Measurements from ENCODE around the gene PCDHA1. TPM values are rescaled to one million over a fixed set of nuclear protein-coding genes. Genes with fewer than 3 reads are reported as not detected.

PCDHA1 gene
- total and polyA plus RNA-seq, 2 donors (not counting 3 experiments of a cell fraction or from before 2014, with no cell fraction given), result 0.04 TPM; not detected in 1

- no peak for FAIRE-seq
- TF ChIP-seq POLR2AphosphoS5 (IDR thresholded peaks at IDR 0.05; ENCODE audit: insufficient read depth, low read depth, low read length) (no peak), MYC (IDR thresholded peaks at IDR 0.05; ENCODE audit: low read depth, low read length) (no peak), POLR2A (IDR thresholded peaks at IDR 0.05; ENCODE audit: low read depth, low read length) (no peak), GATA2 (IDR thresholded peaks at IDR 0.05; ENCODE audit: insufficient read depth, insufficient read length, low read depth, low read length) (no peak), EZH2 (IDR thresholded peaks at IDR 0.05; ENCODE audit: borderline replicate concordance, low read depth, low read length, severe bottlenecking) (no peak), CTCF (IDR thresholded peaks at IDR 0.05; ENCODE audit: extremely low read depth in 1 of 2, insufficient read depth in 1 of 2, low read depth in 1 of 2, low read length in 2 of 2) (no peak), FOS (IDR thresholded peaks at IDR 0.05; ENCODE audit: borderline replicate concordance, insufficient read depth, low read length) (no peak), MAX (IDR thresholded peaks at IDR 0.05; ENCODE audit: insufficient read depth, insufficient read length) (no peak), JUN (IDR thresholded peaks at IDR 0.05; ENCODE audit: borderline replicate concordance, insufficient read depth, insufficient read length, low read depth) (no peak)
- Histone ChIP-seq H3K27me3 (ENCODE audit: control insufficient read depth in 2 of 2, insufficient read depth in 2 of 2, low read length in 2 of 2) (peaks cover 0 to 5% of the 10 kb centered on the region in 2 experiments), H3K36me3 (ENCODE audit: control insufficient read depth in 2 of 2, extremely low read depth in 1 of 2, insufficient read depth in 2 of 2, low read length in 2 of 2) (no peaks in the 10 kb centered on the region), H3K4me3 (replicated peaks in 1 of 3; ENCODE audit: insufficient read depth in 1 of 3, low read depth in 1 of 3, low read length in 3 of 3) (no peak overlapping the region), H3K4me2 (ENCODE audit: insufficient read depth, low read length) (no peak overlapping the region), H3K9me3 (replicated peaks; ENCODE audit: control insufficient read depth, insufficient read depth, low read length) (no peaks in the 10 kb centered on the region), H3K79me2 (ENCODE audit: control insufficient read depth, insufficient read depth, low read length) (no peaks in the 10 kb centered on the region), H3K27ac (ENCODE audit: insufficient read depth, low read depth, low read length) (no peak overlapping the region), H3K9ac (replicated peaks; ENCODE audit: extremely low read depth, insufficient read depth, low read length) (no peak overlapping the region), H3K9me1 (replicated peaks; ENCODE audit: control insufficient read depth, extremely low read depth, insufficient read depth, low read length) (no peaks in the 10 kb centered on the region), H3K4me1 (ENCODE audit: control insufficient read depth, extremely low read depth, insufficient read depth, low read length) (no peaks in the 10 kb centered on the region), H4K20me1 (replicated peaks; ENCODE audit: control insufficient read depth, extremely low read depth, insufficient read depth, low read length) (no peaks in the 10 kb centered on the region), H2AFZ (ENCODE audit: low read depth, low read length) (no peak overlapping the region)
- ChIA-PET POLR2A (no interaction called here), CTCF (interaction anchor here (2.2 kb wide), 1 partner anchor 157 kb away, joined by 12 read pairs; no protein-coding TSS in a partner anchor)
- dilution Hi-C loops (cut with MboI; ENCODE audit: extremely low pct_ligation_motif_present, low sequenced_read_pairs) (no loop called here), intact Hi-C loops (cut with micrococcal nuclease) (loop anchor here (5.0 kb wide), 1 partner anchor 44 kb away; the partner anchor contains the start of gene PCDHAC1)
- no TSS peak for BruUV-seq (replicated peaks)
- no peak for DNase-seq (ENCODE audit: low read depth, low spot score)
Observed at GRCh38 chr5:140883373-140883772, 97.4 kb downstream of the PCDHA1 start.
